ENCODE results near the gene ATG10. TPM values are rescaled to one million over a fixed set of nuclear protein-coding genes. Genes with fewer than 3 reads are reported as not detected.
"Not testable (repeated sequence)": the region's sequence is repeated elsewhere in the genome, so short reads cannot be mapped to it uniquely, and the experiment has no call there.

ATG10 gene
- total RNA-seq, 2 experiments from 2014 or later: 9.3 to 13.3 TPM

- Mint-ChIP-seq H3K27ac (no peak overlapping the region), H3K9me3 (ENCODE audit: low read depth) (peaks cover 13% of the 10 kb centered on the region), H3K4me1 (no peaks in the 10 kb centered on the region), H3K27me3 (no peaks in the 10 kb centered on the region), H3K4me3 (no peak overlapping the region), H3K36me3 (peaks cover 22% of the 10 kb centered on the region)
- CTCF ChIA-PET: no interaction called here
- DNase-seq (no peak), ATAC-seq (no peak)
Measured at GRCh38 chr5:82045554-82046275, 73.9 kb downstream of the ATG10 start.

- ATAC-seq (no peak), DNase-seq (no peak)
- H3K27me3 Mint-ChIP-seq: no peaks in the 10 kb centered on the region
- no peak overlapping the region for H3K27ac Mint-ChIP-seq
- no peak overlapping the region for H3K4me3 Mint-ChIP-seq
- no peaks in the 10 kb centered on the region for H3K4me1 Mint-ChIP-seq
- H3K36me3 Mint-ChIP-seq: peaks cover 20% of the 10 kb centered on the region
- peaks cover 13% of the 10 kb centered on the region for H3K9me3 Mint-ChIP-seq (ENCODE audit: low read depth)
- CTCF ChIA-PET: no interaction called here
Measured at GRCh38 chr5:82046276-82046647, 74.4 kb downstream of the ATG10 start.

- no peaks in the 10 kb centered on the region for H3K9me3 Mint-ChIP-seq (ENCODE audit: low read depth)
- ATAC-seq: no peak
- DNase-seq: no peak
- H3K4me3 Mint-ChIP-seq: no peak overlapping the region
- no peak overlapping the region for H3K27ac Mint-ChIP-seq
- CTCF ChIA-PET: no interaction called here
- H3K4me1 Mint-ChIP-seq: no peaks in the 10 kb centered on the region
- H3K27me3 Mint-ChIP-seq: no peaks in the 10 kb centered on the region
- H3K36me3 Mint-ChIP-seq: peaks cover 3% of the 10 kb centered on the region
Measured at GRCh38 chr5:82050955-82051354, 79.1 kb downstream of the ATG10 start.

- no peak overlapping the region for H3K4me3 Mint-ChIP-seq
- DNase-seq: no peak
- no peak overlapping the region for H3K27ac Mint-ChIP-seq
- ATAC-seq: no peak
- H3K36me3 Mint-ChIP-seq: no peaks in the 10 kb centered on the region
- no peaks in the 10 kb centered on the region for H3K9me3 Mint-ChIP-seq (ENCODE audit: low read depth)
- peaks cover 3% of the 10 kb centered on the region for H3K4me1 Mint-ChIP-seq
- CTCF ChIA-PET: no interaction called here
- no peaks in the 10 kb centered on the region for H3K27me3 Mint-ChIP-seq
Measured at GRCh38 chr5:82054004-82054710, 82.3 kb downstream of the ATG10 start.

- H3K4me3 Mint-ChIP-seq: no peak overlapping the region
- CTCF ChIA-PET: no interaction called here
- no peaks in the 10 kb centered on the region for H3K27me3 Mint-ChIP-seq
- H3K36me3 Mint-ChIP-seq: peaks cover 3% of the 10 kb centered on the region
- H3K9me3 Mint-ChIP-seq (ENCODE audit: low read depth): no peaks in the 10 kb centered on the region
- no peak for DNase-seq
- no peak overlapping the region for H3K27ac Mint-ChIP-seq
- ATAC-seq: no peak
- H3K4me1 Mint-ChIP-seq: peaks cover 8% of the 10 kb centered on the region
Measured at GRCh38 chr5:82057051-82057450, 85.2 kb downstream of the ATG10 start.

- Mint-ChIP-seq H3K36me3 (peaks cover 3% of the 10 kb centered on the region), H3K9me3 (ENCODE audit: low read depth) (no peaks in the 10 kb centered on the region), H3K4me1 (peaks cover 8% of the 10 kb centered on the region), H3K27me3 (no peaks in the 10 kb centered on the region), H3K27ac (no peak overlapping the region), H3K4me3 (no peak overlapping the region)
- CTCF ChIA-PET: no interaction called here
- DNase-seq: no peak
- ATAC-seq: no peak
Measured at GRCh38 chr5:82058710-82059109, 86.9 kb downstream of the ATG10 start.

- Mint-ChIP-seq H3K4me3 (no peak overlapping the region), H3K36me3 (peaks cover 5% of the 10 kb centered on the region), H3K9me3 (ENCODE audit: low read depth) (no peaks in the 10 kb centered on the region), H3K27ac (no peak overlapping the region), H3K27me3 (no peaks in the 10 kb centered on the region), H3K4me1 (peaks cover 5% of the 10 kb centered on the region)
- CTCF ChIA-PET: no interaction called here
- DNase-seq (no peak), ATAC-seq (no peak)
Measured at GRCh38 chr5:82066791-82067190, 95.0 kb downstream of the ATG10 start.

- H3K36me3 Mint-ChIP-seq; DNase-seq; CTCF ChIA-PET; ATAC-seq; H3K9me3 Mint-ChIP-seq (ENCODE audit: low read depth); H3K27me3 Mint-ChIP-seq; H3K27ac Mint-ChIP-seq; H3K4me1 Mint-ChIP-seq: not testable (repeated sequence)
- H3K4me3 Mint-ChIP-seq: peak overlapping the region; percentile 52
Measured at GRCh38 chr5:82068042-82068441, 96.2 kb downstream of the ATG10 start.

- CTCF ChIA-PET: no interaction called here
- no peak overlapping the region for H3K27ac Mint-ChIP-seq
- peaks cover 5% of the 10 kb centered on the region for H3K4me1 Mint-ChIP-seq
- DNase-seq (no peak), ATAC-seq (no peak)
- H3K4me3 Mint-ChIP-seq: peak overlapping the region; percentile 55
- H3K36me3 Mint-ChIP-seq: peaks cover 5% of the 10 kb centered on the region
- no peaks in the 10 kb centered on the region for H3K9me3 Mint-ChIP-seq (ENCODE audit: low read depth)
- H3K27me3 Mint-ChIP-seq: no peaks in the 10 kb centered on the region
Measured at GRCh38 chr5:82068723-82069122, 96.9 kb downstream of the ATG10 start.

GRCh38 chr5:82072138-82072537 is 100.3 kb downstream of the ATG10 start:
- H3K4me3 Mint-ChIP-seq: no peak overlapping the region
- no peak for ATAC-seq

GRCh38 chr5:82073179-82073578 is 101.4 kb downstream of the ATG10 start:
- H3K36me3 Mint-ChIP-seq: peaks cover 7% of the 10 kb centered on the region
- ATAC-seq (no peak), DNase-seq (no peak)
- no peak overlapping the region for H3K27ac Mint-ChIP-seq
- H3K27me3 Mint-ChIP-seq: no peaks in the 10 kb centered on the region
- no peaks in the 10 kb centered on the region for H3K9me3 Mint-ChIP-seq (ENCODE audit: low read depth)
- peaks cover 3% of the 10 kb centered on the region for H3K4me1 Mint-ChIP-seq
- no peak overlapping the region for H3K4me3 Mint-ChIP-seq
- CTCF ChIA-PET: no interaction called here

More at GRCh38 chr5:82072138-82072537, 100.3 kb downstream of the ATG10 start:
- DNase-seq: no peak
- Mint-ChIP-seq H3K4me1 (peaks cover 5% of the 10 kb centered on the region), H3K27ac (no peak overlapping the region), H3K9me3 (ENCODE audit: low read depth) (no peaks in the 10 kb centered on the region), H3K27me3 (no peaks in the 10 kb centered on the region), H3K36me3 (peaks cover 6% of the 10 kb centered on the region)
- CTCF ChIA-PET: interaction anchor here (0.6 kb wide), 1 partner anchor 145 kb away, joined by 4 read pairs; no protein-coding TSS in a partner anchor

- H3K27me3 Mint-ChIP-seq: no peaks in the 10 kb centered on the region
- H3K36me3 Mint-ChIP-seq: peaks cover 8% of the 10 kb centered on the region
- no peak overlapping the region for H3K4me3 Mint-ChIP-seq
- H3K9me3 Mint-ChIP-seq (ENCODE audit: low read depth): no peaks in the 10 kb centered on the region
- no peaks in the 10 kb centered on the region for H3K4me1 Mint-ChIP-seq
- DNase-seq (no peak), ATAC-seq (no peak)
- CTCF ChIA-PET: no interaction called here
- no peak overlapping the region for H3K27ac Mint-ChIP-seq
Measured at GRCh38 chr5:82074950-82075349, 103.1 kb downstream of the ATG10 start.

GRCh38 chr5:82077496-82077895 is 105.7 kb downstream of the ATG10 start:
- no peaks in the 10 kb centered on the region for H3K9me3 Mint-ChIP-seq (ENCODE audit: low read depth)
- no peak for DNase-seq
- no peaks in the 10 kb centered on the region for H3K4me1 Mint-ChIP-seq
- no peak for ATAC-seq
- H3K27ac Mint-ChIP-seq: no peak overlapping the region
- peaks cover 13% of the 10 kb centered on the region for H3K36me3 Mint-ChIP-seq
- H3K27me3 Mint-ChIP-seq: no peaks in the 10 kb centered on the region
- CTCF ChIA-PET: no interaction called here
- H3K4me3 Mint-ChIP-seq: no peak overlapping the region

- H3K36me3 Mint-ChIP-seq: peaks cover 20% of the 10 kb centered on the region
- CTCF ChIA-PET: no interaction called here
- no peaks in the 10 kb centered on the region for H3K27me3 Mint-ChIP-seq
- H3K4me1 Mint-ChIP-seq: peaks cover 11% of the 10 kb centered on the region
- no peak overlapping the region for H3K27ac Mint-ChIP-seq
- DNase-seq (no peak), ATAC-seq (no peak)
- H3K9me3 Mint-ChIP-seq (ENCODE audit: low read depth): peaks cover 14% of the 10 kb centered on the region
- no peak overlapping the region for H3K4me3 Mint-ChIP-seq
Measured at GRCh38 chr5:82091617-82092016, 119.8 kb downstream of the ATG10 start.
